Neuron (in vitro differentiated cells): Measurements from ENCODE around the gene MAN1B1.
"Not testable (repeated sequence)": the region's sequence is repeated elsewhere in the genome, so short reads cannot be mapped to it uniquely, and the experiment has no call there.

Experiments
- H2AFZ ChIP-seq: one replicate; pipeline ENCODE4 v1.6.1; 2013; ENCODE audit warnings: low read depth, mild to moderate bottlenecking, inconsistent platforms, low read length, moderate library complexity
- H3K27me3 ChIP-seq: one replicate; pipeline ENCODE4 v1.6.1; 2013; ENCODE audit warnings: low read length; ENCODE audit not compliant: insufficient read depth
- H3K36me3 ChIP-seq: one replicate; pipeline ENCODE4 v1.6.1; 2013; ENCODE audit warnings: low read length; ENCODE audit not compliant: insufficient read depth
- H3K4me1 ChIP-seq: one replicate; pipeline ENCODE4 v1.6.1; 2013; ENCODE audit warnings: low read length; ENCODE audit not compliant: insufficient read depth
- H3K4me3 ChIP-seq: 2 replicates; pipeline ENCODE4 v1.5.1; 2013; ENCODE audit warnings: mild to moderate bottlenecking, low read length, moderate library complexity
- H3K9me3 ChIP-seq: one replicate; pipeline ENCODE4 v1.6.1; 2013; ENCODE audit warnings: low read length

The MAN1B1 gene

GRCh38 chr9:137056739-137057415 lies 29.9 kb upstream of the MAN1B1 start:
- H2AFZ ChIP-seq, result no peak overlapping the region
- H3K4me3 ChIP-seq, result no peak overlapping the region
- H3K9me3 ChIP-seq, result no peaks in the 10 kb centered on the region
- H3K4me1 ChIP-seq, result peaks cover 13% of the 10 kb centered on the region
- H3K36me3 ChIP-seq, result no peaks in the 10 kb centered on the region
- H3K27me3 ChIP-seq, result peaks cover 54% of the 10 kb centered on the region

- Histone ChIP-seq H2AFZ (no peak overlapping the region), H3K27me3 (peaks cover 47% of the 10 kb centered on the region), H3K4me3 (no peak overlapping the region), H3K36me3 (no peaks in the 10 kb centered on the region), H3K4me1 (peaks cover 13% of the 10 kb centered on the region), H3K9me3 (no peaks in the 10 kb centered on the region)
Measured at GRCh38 chr9:137057545-137057944, 29.2 kb upstream of the MAN1B1 start.

GRCh38 chr9:137058521-137059234 lies 28.1 kb upstream of the MAN1B1 start:
- H3K27me3 ChIP-seq, result peaks cover 36% of the 10 kb centered on the region
- no peak overlapping the region for H3K4me3 ChIP-seq
- H3K36me3 ChIP-seq, result no peaks in the 10 kb centered on the region
- H3K9me3 ChIP-seq, result no peaks in the 10 kb centered on the region
- no peak overlapping the region for H2AFZ ChIP-seq
- H3K4me1 ChIP-seq, result peaks cover 13% of the 10 kb centered on the region

- Histone ChIP-seq H3K36me3 (peaks cover 2% of the 10 kb centered on the region), H3K4me1 (no peaks in the 10 kb centered on the region), H3K27me3 (peaks cover 7% of the 10 kb centered on the region), H3K9me3 (no peaks in the 10 kb centered on the region), H3K4me3 (no peak overlapping the region), H2AFZ (no peak overlapping the region)
Measured at GRCh38 chr9:137062384-137062783, 24.4 kb upstream of the MAN1B1 start.

GRCh38 chr9:137062798-137063197 lies 24.0 kb upstream of the MAN1B1 start:
- H3K4me1 ChIP-seq, H2AFZ ChIP-seq, H3K4me3 ChIP-seq, H3K36me3 ChIP-seq, H3K27me3 ChIP-seq, H3K9me3 ChIP-seq: not testable (repeated sequence)

- H3K36me3 ChIP-seq, result peaks cover 2% of the 10 kb centered on the region
- H3K9me3 ChIP-seq, result no peaks in the 10 kb centered on the region
Measured at GRCh38 chr9:137063311-137064026, 23.3 kb upstream of the MAN1B1 start.

GRCh38 chr9:137064027-137064879 lies 22.5 kb upstream of the MAN1B1 start:
- Histone ChIP-seq H3K4me3 (no peak overlapping the region), H2AFZ (no peak overlapping the region), H3K27me3 (no peaks in the 10 kb centered on the region), H3K36me3 (peaks cover 2% of the 10 kb centered on the region), H3K4me1 (peaks cover 7% of the 10 kb centered on the region), H3K9me3 (no peaks in the 10 kb centered on the region)

More at GRCh38 chr9:137063311-137064026, 23.3 kb upstream of the MAN1B1 start:
- no peaks in the 10 kb centered on the region for H3K4me1 ChIP-seq
- no peak overlapping the region for H2AFZ ChIP-seq
- peaks cover 6% of the 10 kb centered on the region for H3K27me3 ChIP-seq
- no peak overlapping the region for H3K4me3 ChIP-seq

- H3K27me3 ChIP-seq, result no peaks in the 10 kb centered on the region
- no peak overlapping the region for H2AFZ ChIP-seq
- peaks cover 2% of the 10 kb centered on the region for H3K36me3 ChIP-seq
- H3K4me1 ChIP-seq, result peaks cover 11% of the 10 kb centered on the region
- no peaks in the 10 kb centered on the region for H3K9me3 ChIP-seq
- H3K4me3 ChIP-seq, result no peak overlapping the region
Measured at GRCh38 chr9:137064880-137065164, 22.0 kb upstream of the MAN1B1 start.

GRCh38 chr9:137065336-137065967 lies 21.3 kb upstream of the MAN1B1 start:
- H3K27me3 ChIP-seq, result no peaks in the 10 kb centered on the region
- H3K9me3 ChIP-seq, result no peaks in the 10 kb centered on the region
- no peak overlapping the region for H3K4me3 ChIP-seq
- no peak overlapping the region for H2AFZ ChIP-seq
- peaks cover 11% of the 10 kb centered on the region for H3K4me1 ChIP-seq
- H3K36me3 ChIP-seq, result peaks cover 2% of the 10 kb centered on the region

GRCh38 chr9:137066096-137066861 lies 20.5 kb upstream of the MAN1B1 start:
- Histone ChIP-seq H3K27me3 (no peaks in the 10 kb centered on the region), H3K4me1 (peaks cover 18% of the 10 kb centered on the region), H2AFZ (no peak overlapping the region), H3K36me3 (peaks cover 2% of the 10 kb centered on the region), H3K9me3 (no peaks in the 10 kb centered on the region), H3K4me3 (no peak overlapping the region)

GRCh38 chr9:137067860-137068538 lies 18.8 kb upstream of the MAN1B1 start:
- no peaks in the 10 kb centered on the region for H3K9me3 ChIP-seq
- no peaks in the 10 kb centered on the region for H3K27me3 ChIP-seq
- peaks cover 22% of the 10 kb centered on the region for H3K4me1 ChIP-seq
- H3K4me3 ChIP-seq, result no peak overlapping the region
- peaks cover 2% of the 10 kb centered on the region for H3K36me3 ChIP-seq
- H2AFZ ChIP-seq, result no peak overlapping the region
